DMS53 (cell line): ENCODE data around the gene BCL2.

ENCODE experiments used
- DNase-seq: peaks from one replicate; lab custom pipeline; 2025; lab: John Stamatoyannopoulos, UW

The BCL2 gene

DNA sequence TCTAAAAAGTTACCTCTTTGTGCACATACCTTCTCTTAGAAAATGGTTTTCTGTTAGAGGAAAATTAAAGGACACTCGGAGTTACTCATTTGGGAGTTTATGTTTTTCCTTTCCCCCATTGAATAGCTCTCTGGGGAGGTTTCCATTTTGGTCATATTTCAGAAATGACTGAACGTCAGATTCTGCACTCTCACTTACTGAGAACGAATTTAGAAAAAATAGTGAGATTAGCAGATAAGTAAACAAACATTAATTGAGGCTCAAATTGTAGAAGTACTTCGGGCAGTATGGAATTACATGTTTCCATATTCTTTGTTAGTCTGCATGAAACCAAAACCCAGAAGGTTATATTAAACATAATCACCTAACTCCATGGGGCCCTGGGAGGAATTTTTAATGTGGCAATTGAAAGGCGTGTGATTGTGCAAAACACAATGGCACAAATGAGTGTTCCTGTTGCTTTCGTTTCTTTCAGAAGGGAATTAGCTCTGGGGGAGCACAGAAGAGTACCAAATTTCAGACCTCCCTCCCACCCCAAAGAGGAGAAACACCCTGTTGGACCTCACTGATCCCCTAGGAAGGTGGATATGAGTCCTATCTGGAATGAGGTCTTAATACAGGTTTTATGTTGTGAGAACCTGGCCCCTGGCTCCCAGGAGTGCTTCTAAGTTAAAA is 212.3 kb downstream of the BCL2 start:
- DNase-seq, result no peak

GRCh38 chr18:63106727-63107126 is 212.8 kb downstream of the BCL2 start:
- DNase-seq, result no peak

GRCh38 chr18:63105636-63106316 is 213.8 kb downstream of the BCL2 start:
- no peak for DNase-seq

DNA sequence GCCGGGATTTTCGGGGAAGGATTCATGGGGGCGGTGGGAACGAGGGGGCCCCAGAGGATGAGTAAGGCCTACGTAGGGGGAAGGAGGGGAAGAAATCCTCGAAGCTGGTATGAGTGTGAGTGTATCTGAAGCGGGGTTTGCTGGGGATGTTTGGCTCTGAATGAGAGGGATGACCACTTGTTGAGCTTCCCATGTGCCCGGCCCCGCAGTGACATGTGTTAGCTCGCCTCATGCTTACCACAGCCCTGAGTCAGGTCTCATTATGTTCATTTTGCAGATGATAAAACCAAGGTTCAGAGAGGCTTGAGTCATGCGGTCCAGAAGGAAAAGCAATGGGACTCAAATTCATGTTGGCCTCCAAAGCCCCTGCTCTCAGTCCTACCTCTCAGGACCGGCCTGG is 214.7 kb downstream of the BCL2 start:
- DNase-seq, result no peak

- DNase-seq, result peak; percentile 25
These were observed 216.4 kb downstream of the BCL2 start for GRCh38 chr18:63102941-63103744.

DNA sequence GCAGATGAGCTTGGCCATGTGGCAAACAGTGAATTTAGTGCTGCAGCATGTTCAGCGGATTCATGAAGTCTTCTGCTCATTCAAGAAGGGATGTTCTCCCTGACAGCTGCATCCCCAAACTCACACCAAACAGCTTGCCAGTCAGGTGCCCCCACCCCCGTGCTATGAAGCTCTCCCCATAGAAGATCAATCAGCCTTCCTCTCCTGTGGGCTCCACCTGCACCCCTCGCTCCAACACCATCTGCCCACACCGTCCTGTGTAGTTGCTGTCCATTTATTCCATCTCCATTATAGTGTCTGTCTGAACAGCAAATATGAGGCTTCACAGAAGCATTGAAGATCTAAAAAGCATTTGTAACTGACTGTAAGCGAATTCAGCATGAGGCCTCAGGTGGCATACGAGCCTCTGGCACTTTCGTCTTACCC is 218.9 kb downstream of the BCL2 start:
- no peak for DNase-seq

- DNase-seq, result no peak
These were observed 219.5 kb downstream of the BCL2 start for GRCh38 chr18:63099848-63100629.

GRCh38 chr18:63099091-63099840 is 220.3 kb downstream of the BCL2 start:
- no peak for DNase-seq

DNA sequence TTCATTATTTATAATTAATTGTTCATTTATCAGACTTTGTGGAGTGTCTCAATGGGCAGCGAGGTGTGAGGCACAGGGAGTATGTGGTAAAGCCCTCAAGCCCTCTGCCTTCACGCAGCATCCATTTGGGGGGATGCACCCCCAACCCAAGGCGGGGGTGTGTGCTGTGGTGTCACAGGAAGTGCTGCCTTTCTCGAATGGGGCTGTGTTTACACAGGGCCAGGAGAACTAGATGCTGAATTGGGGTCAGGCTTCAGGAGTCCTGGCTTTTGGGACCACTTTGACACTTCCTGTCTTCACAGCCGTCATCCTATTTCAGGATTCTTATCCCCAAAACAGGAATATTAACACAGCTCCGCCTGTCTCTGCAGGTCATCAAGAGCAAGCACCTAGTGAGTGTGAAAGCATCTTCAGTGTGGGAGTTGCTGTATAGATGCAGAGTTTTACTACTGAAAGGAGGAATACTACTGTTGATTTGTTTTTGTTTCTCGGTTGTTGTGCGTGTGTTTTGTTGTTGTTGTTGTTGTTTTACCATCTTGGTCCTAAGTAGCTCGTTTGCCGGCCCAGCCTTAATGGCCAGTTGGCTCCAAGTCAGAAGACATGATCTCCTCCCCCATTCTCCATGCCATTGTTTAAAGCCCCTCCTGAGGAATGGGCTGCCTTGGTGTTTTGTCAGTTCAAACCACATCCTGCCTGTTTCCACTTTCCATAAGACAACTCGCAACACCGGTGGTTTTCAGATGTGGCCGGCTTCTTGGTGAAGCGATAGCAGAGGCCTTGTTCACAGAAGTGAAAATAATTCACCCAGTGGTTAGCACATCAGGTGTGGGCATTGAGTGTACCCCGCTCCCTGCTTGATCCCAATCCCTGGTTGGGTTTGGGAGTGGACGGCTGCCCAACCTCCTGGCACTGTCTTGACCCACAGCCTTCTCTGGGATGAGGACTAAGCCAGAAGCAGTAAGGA is 221.3 kb downstream of the BCL2 start:
- no peak for DNase-seq

GRCh38 chr18:63097178-63097577 is 222.4 kb downstream of the BCL2 start:
- DNase-seq, result no peak

DNA sequence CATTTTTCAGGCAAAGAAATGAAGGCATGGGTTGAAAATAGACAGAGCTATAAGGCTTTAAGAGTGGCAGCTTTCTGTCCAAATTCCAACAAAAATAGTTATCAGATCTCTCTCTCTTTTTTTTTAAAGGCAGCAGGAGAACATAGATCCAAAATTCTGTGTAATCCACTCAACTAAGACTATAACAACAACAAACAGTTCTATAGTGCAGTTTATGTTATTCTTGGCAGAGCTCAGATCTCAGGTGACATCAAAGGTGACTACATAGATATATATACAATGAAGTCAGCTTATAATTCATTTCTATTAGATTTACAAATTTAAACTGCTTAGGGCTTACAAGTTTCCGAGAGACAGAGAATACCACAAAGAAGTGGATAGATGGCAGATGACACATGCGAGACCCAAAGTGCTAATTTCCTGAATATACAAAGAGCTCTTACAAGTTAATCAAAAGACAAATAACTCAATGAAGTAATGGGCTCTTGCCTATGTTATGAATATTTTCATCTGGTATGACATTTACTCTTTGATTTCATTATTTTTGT is 223.2 kb downstream of the BCL2 start:
- DNase-seq, result no peak

DNA sequence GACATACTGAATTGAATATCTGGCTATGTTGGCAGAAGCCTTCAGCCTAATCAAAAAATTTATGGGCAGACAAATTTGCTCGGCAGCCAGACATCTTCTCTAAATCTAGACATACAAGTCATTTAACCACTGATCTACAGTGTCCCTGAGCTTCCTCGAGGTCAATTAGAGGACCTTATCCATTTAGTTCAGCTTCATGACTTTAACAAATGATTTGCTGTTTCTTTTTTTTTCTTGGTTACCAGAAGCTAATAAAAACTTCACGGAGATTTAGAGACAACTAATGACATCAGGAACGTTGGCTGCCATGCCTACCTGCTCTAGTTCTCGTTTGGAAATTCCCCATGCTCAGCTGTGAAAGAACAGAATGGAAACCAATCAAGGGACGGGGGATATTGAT is 223.8 kb downstream of the BCL2 start:
- no peak for DNase-seq

GRCh38 chr18:63091671-63092364 is 227.8 kb downstream of the BCL2 start:
- no peak for DNase-seq

- no peak for DNase-seq
These were observed 229.2 kb downstream of the BCL2 start for GRCh38 chr18:63090334-63090733.

DNA sequence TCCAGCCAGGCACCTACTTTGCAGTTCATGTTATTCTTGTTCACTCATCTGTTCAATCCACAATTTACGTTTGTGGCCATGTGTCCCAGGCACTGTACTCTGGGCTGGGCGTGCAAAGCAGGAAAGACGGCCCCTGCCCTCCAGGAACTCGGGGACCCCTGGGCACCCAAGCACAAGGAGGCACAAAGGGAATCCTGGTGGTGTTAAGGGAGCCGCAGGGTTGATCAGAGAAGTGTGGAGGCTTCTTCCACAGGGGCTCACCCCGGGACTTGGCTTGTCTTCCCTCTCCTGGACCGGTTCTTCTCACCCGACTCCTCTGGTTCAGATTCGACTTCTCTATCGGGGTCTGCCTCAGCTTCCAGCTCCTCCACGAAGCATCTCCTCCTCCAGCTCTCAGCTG is 230.5 kb downstream of the BCL2 start:
- no peak for DNase-seq

- no peak for DNase-seq
These were observed 231.3 kb downstream of the BCL2 start for GRCh38 chr18:63088262-63088661.

DNA sequence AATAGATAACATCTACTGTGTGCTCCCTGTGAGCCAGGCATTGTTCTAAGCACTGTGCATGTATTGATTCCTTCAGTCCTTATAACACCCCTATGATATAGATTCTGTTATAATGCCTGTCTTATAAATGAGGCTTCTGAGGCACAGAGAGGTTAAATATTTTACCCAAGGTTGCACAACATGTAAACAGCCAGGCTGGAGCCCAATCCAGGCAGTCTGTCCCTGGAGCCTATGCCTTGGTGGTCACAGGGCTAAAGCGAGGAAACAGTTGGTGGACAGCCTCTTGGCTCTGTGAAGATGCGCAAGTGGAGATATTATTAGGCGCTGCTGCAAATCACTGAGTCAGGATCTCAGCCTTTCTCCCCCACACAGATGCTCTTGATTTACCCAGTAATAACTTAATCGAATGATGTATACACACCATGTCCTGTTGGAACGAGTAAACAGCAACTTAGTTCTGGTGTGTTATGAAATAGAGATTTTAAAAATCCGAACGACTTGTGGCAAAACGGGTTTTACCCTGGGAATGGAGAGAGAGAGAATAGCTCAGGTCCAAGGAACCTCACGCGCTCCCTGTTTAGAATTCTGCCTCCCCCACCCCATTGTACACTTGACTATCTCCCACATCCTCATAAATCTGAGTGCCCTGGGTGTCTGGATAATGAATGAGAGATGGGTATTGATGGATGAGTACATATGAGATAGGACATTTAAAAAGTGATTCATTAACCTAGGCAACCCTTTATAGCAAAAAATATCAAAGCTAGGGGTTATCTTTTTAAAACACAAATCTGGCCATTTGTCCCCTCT is 231.9 kb downstream of the BCL2 start:
- DNase-seq, result no peak

- no peak for DNase-seq
These were observed 234.0 kb downstream of the BCL2 start for GRCh38 chr18:63085611-63086010.

- no peak for DNase-seq
These were observed 235.3 kb downstream of the BCL2 start for GRCh38 chr18:63084219-63084618.
